Lung (tissue), 12 donors: ENCODE data around the gene SSX2IP. TPM values are rescaled to one million over a fixed set of nuclear protein-coding genes. Genes with fewer than 3 reads are reported as not detected.

Experiments
- ATAC-seq: fragments of 200-7000 bp; cut with Tn5 transposase; one replicate; pipeline ENCODE4 v1.9.1; 2020; ENCODE audit warnings: moderate number of reproducible peaks; ENCODE audit not compliant: insufficient read depth, low FRiP score
- DNase-seq, 3 donors: peaks; one replicate each; pipeline ENCODE4 v3.0.0-alpha.2; 2013 to 2017
- H3K27ac ChIP-seq, 2 donors: one replicate each; pipeline ENCODE4 v1.5.1; 2013; ENCODE audit warnings: mild to moderate bottlenecking in 2 of 2, moderate library complexity in 2 of 2, control low read depth in 1 of 2, inconsistent platforms in 1 of 2, low read depth in 1 of 2, low read length in 1 of 2
- H3K27me3 ChIP-seq, 3 donors: one replicate each; pipeline ENCODE4 v1.5.1; 2013; ENCODE audit warnings: low read length in 2 of 3; ENCODE audit not compliant: control insufficient read depth in 3 of 3, insufficient read depth in 3 of 3
- H3K36me3 ChIP-seq, 4 donors: one replicate each; pipeline ENCODE4 v1.5.1; 2013; ENCODE audit warnings: low read length in 4 of 4, mild to moderate bottlenecking in 1 of 4, moderate library complexity in 1 of 4; ENCODE audit not compliant: control insufficient read depth in 4 of 4, insufficient read depth in 4 of 4
- H3K4me1 ChIP-seq, 5 donors: one replicate each; pipeline ENCODE4 v1.5.1; 2013; ENCODE audit warnings: low read length in 5 of 5, mild to moderate bottlenecking in 2 of 5, moderate library complexity in 1 of 5; ENCODE audit not compliant: control insufficient read depth in 5 of 5, insufficient read depth in 5 of 5
- H3K4me3 ChIP-seq: one replicate; pipeline ENCODE4 v1.5.1; 2013; ENCODE audit warnings: mild to moderate bottlenecking, control low read depth, moderate library complexity
- H3K9ac ChIP-seq, 2 donors: one replicate each; pipeline ENCODE4 v1.5.1; 2013; ENCODE audit warnings: low read length in 2 of 2, control low read depth in 1 of 2; ENCODE audit not compliant: insufficient read depth in 1 of 2
- H3K9me3 ChIP-seq, 4 donors: one replicate each; pipeline ENCODE4 v1.5.1; 2013; ENCODE audit warnings: low read length in 3 of 4, mild to moderate bottlenecking in 1 of 4, moderate library complexity in 1 of 4; ENCODE audit not compliant: control insufficient read depth in 4 of 4, insufficient read depth in 3 of 4
- WGBS, 2 donors: extraction: QIAGEN DNeasy Blood & Tissue Kit; methylation state at CpG; one replicate each; pipeline ENCODE4 v1.1.7; 2013; 5-methylcytosine and 5-hydroxymethylcytosine counted together
- polyA plus RNA-seq, 2 donors: library from polyadenylated mRNA; stranded (reverse); fragments of 200-250 nt; gene quantifications; one replicate each; pipeline ENCODE4 v1.2.1, GENCODE V29; 2013
- total RNA-seq, 2 donors: library from RNA; depleted of rRNA in 1 of 2; stranded (reverse); fragments of >200 nt in 1 of 2; gene quantifications; one replicate each; pipeline ENCODE4 v1.2.1, GENCODE V29; 2014 to 2021
- TF ChIP-seq, protein P1 (sequence below): IDR thresholded peaks from 2 replicates; pipeline ENCODE4 v1.5.1; 2012; ENCODE audit warnings: mild to moderate bottlenecking; ENCODE audit errors: control extremely low read depth, extremely low read depth
- donor health status: control.
- donor health status: control.
- donor health status: Bipolar disorder and iron deficiency.
- donor health status: healthy.
- donor health status: DM: yes; HTN: yes; CAD: no.

SSX2IP gene
- total and polyA plus RNA-seq, 4 donors, result 2.7 to 12.1 (median 5.1) TPM

DNA sequence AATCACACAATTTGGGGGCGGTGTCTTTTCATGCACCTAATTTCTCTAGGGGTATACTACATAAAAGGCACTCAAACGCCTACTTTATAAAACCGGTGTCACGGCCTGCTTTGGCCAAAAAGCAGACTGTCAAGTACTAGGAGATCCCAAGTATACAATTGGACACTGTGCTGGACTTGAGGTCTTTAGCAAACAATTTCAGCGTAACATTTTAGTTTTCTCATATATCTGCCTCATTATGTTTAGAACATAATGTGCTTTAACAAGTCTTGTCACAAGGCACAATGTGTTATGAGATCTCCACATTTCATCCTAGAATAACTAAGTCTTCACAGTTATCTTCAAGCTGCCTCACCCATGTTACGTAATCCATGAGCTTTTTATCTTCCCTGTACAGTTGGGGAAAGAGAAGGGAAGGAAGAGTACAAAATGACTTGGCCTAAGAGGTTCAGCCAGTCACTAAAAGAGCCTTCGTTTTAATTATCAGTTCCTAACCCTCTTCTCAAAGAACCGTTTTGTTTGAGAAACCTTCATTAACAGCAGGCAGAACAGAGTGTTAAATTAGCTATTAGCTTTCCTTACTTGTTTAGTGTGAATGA lies 1.7 kb downstream of the SSX2IP start:
- H3K4me3 ChIP-seq, result no peak overlapping the region
- H3K27me3 ChIP-seq, result no peaks in the 10 kb centered on the region
- H3K9ac ChIP-seq, result peak overlapping the region in 1 of 2 donors; percentile 23
- ATAC-seq (no peak), DNase-seq (no peak)
- WGBS, 2 donors, result 65 to 78% methylated on average over 8 of the region's 8 CpGs
- no peaks in the 10 kb centered on the region for H3K9me3 ChIP-seq
- H3K4me1 ChIP-seq, result peaks cover 0 to 21% (median 4%) of the 10 kb centered on the region in 5 donors
- TF ChIP-seq, protein P1, sequence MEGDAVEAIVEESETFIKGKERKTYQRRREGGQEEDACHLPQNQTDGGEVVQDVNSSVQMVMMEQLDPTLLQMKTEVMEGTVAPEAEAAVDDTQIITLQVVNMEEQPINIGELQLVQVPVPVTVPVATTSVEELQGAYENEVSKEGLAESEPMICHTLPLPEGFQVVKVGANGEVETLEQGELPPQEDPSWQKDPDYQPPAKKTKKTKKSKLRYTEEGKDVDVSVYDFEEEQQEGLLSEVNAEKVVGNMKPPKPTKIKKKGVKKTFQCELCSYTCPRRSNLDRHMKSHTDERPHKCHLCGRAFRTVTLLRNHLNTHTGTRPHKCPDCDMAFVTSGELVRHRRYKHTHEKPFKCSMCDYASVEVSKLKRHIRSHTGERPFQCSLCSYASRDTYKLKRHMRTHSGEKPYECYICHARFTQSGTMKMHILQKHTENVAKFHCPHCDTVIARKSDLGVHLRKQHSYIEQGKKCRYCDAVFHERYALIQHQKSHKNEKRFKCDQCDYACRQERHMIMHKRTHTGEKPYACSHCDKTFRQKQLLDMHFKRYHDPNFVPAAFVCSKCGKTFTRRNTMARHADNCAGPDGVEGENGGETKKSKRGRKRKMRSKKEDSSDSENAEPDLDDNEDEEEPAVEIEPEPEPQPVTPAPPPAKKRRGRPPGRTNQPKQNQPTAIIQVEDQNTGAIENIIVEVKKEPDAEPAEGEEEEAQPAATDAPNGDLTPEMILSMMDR, result no peak
- no peaks in the 10 kb centered on the region for H3K36me3 ChIP-seq
- H3K27ac ChIP-seq, result no peak overlapping the region

DNA sequence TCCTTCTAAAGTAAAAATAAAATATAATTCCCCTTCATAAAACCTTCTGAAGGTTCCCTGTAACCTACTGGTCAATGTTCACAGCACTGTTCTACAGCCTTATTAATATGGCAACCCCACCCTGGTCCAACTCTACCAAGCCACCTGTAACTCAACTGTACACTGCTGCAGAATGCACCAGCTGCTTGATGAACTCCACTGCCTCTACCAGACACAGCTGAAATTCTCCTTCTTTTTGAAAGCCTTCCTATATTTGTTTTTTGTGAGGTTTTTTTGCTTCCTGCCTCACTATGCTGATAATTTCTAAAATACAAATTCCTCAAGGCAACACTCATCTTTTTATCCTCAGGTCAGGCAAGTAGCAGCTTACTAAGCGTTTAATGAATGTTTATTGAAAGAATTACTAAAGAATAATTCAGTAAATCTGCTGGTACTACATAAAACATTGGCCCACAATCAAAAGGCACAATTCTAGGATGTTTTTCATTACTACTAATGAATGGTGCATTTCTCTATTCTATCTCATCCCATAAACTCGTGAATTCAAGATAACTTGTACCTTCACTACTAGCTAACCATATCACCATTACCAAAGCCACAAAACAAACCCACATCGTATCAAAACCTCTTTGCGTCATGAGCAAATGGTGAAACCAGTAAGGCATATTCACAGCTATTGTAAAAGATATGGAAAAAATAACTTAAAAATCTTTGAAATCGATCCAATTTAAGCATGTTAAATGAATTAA lies 2.4 kb downstream of the SSX2IP start:
- H3K9me3 ChIP-seq, result no peaks in the 10 kb centered on the region
- H3K36me3 ChIP-seq, result no peaks in the 10 kb centered on the region
- peaks cover 0 to 21% (median 4%) of the 10 kb centered on the region in 5 donors for H3K4me1 ChIP-seq
- no peak overlapping the region for H3K9ac ChIP-seq
- TF ChIP-seq, protein P1, result no peak
- H3K27me3 ChIP-seq, result no peaks in the 10 kb centered on the region
- H3K4me3 ChIP-seq, result no peak overlapping the region
- DNase-seq, result no peak
- WGBS, 2 donors, result 71 to 85% methylated on average over 5 of the region's 5 CpGs
- no peak overlapping the region for H3K27ac ChIP-seq
- ATAC-seq, result no peak

DNA sequence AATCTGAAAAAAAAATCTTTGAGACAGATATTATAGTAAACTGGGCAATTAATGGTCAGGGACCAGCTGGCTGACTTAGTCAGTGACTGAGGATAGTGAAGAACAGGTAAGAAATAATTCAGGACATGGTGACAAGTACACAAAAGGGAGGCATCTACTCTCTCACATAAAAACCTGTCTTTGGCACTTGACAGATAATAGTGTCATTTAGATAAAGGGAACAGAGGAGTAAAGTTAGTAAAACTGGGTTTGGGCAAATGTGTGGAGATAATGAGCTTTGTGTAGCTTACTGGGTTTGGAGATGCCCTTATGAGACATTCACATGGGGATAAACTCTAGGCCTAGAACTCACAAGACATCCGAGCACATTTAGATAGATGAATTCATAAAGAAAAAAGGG lies 4.0 kb downstream of the SSX2IP start:
- H3K9me3 ChIP-seq, result no peaks in the 10 kb centered on the region
- DNase-seq, result no peak
- ATAC-seq, result no peak
- H3K36me3 ChIP-seq, result no peaks in the 10 kb centered on the region
- TF ChIP-seq, protein P1, result no peak
- peaks cover 0 to 20% (median 4%) of the 10 kb centered on the region in 5 donors for H3K4me1 ChIP-seq
- no peak overlapping the region for H3K9ac ChIP-seq
- no peaks in the 10 kb centered on the region for H3K27me3 ChIP-seq
- H3K4me3 ChIP-seq, result no peak overlapping the region
- WGBS, 2 donors, result 87 to 96% methylated on average over 1 of the region's 1 CpG
- no peak overlapping the region for H3K27ac ChIP-seq
